HFFc6 (cell line): Measurements from ENCODE around the gene VRTN. TPM values are rescaled to one million over a fixed set of nuclear protein-coding genes. Genes with fewer than 3 reads are reported as not detected.

Source experiments
- DNase-seq: peaks from one replicate; pipeline ENCODE4 v3.0.0-alpha.2; 2018
- H3K27ac Mint-ChIP-seq: 2 replicates; pipeline ENCODE4 v1.8.0; 2020; ENCODE audit warnings: mild to moderate bottlenecking, mixed read lengths
- H3K27me3 Mint-ChIP-seq: 2 replicates; pipeline ENCODE4 v1.8.0; 2021; ENCODE audit warnings: mild to moderate bottlenecking, moderate library complexity, mixed read lengths; ENCODE audit not compliant: insufficient read depth
- H3K36me3 Mint-ChIP-seq: 2 replicates; pipeline ENCODE4 v1.8.0; 2021; ENCODE audit warnings: low read depth, mixed read lengths
- H3K4me1 Mint-ChIP-seq: 2 replicates; pipeline ENCODE4 v1.8.0; 2020; ENCODE audit warnings: low read depth, mixed read lengths
- H3K4me3 Mint-ChIP-seq: 2 replicates; pipeline ENCODE4 v1.8.0; 2020; ENCODE audit warnings: mild to moderate bottlenecking, moderate library complexity, mixed read lengths
- H3K9me3 Mint-ChIP-seq: 2 replicates; pipeline ENCODE4 v1.8.0; 2020; ENCODE audit warnings: mild to moderate bottlenecking, mixed read lengths
- CTCF ChIP-seq: fragments of 200-600 bp; sonication (generic); IDR thresholded peaks from 2 replicates; pipeline ENCODE4 v1.5.0; 2021; ENCODE audit warnings: antibody characterized with exemption, mild to moderate bottlenecking
- total RNA-seq, 6 experiments: library from RNA; stranded (reverse); fragmentation: NEBNext Ultra II Directional; extraction: Animal tissue kit (Norgen Biotek cat#: 25700); gene quantifications; 2 replicates in 1 of 6; 3 replicates in 5 of 6; pipeline ENCODE4 v1.2.3, GENCODE V29; 2021

The VRTN gene
- total RNA-seq, 6 experiments from 2014 or later, result not detected

DNA sequence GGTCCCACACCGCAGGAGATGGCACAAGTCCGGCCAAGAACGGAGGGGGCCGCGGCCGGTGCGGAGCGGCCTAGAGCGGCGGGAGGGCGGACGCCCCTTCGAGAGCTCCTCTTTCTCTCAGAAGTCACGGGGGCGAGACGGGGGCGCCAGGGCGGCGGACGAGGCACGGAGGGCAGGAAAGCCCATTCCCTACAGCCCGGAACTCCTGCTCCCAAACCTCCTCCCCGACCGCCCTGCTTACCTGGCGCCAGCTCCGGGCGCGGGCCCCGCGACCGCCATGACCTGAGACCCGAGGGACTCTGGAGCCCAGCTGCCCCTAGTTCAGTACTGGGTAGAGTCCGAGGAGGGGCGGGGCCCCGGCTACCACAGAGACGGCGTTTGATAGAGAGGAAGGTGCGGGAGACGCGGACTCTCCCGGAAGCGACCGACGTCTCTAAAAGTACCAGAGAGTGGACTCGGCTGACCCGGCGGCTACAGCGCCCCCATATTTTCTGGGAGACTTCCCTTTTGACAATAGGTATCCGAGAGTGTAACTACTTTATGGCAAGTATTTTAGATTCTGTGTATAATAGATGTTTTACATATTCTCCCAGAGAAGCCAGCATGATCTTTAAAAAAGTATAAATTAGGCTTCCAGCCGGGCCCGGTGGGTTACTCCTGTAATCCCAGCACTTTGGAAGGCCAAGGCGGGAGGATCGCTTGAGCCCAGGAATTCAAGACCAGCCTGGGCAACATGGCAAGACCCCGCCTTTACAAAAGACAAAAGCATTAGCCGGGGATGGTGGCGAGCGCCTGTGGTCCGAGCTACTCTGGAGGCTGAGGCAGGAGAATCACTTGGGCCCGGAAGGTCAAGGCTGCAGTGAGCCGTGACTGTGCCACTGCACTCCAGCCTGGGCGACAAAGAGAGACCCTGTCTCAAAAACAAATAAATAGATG lies 45.4 kb upstream of the VRTN start, which contains the start of gene ABCD4:
Gene ABCD4 (minus strand): TSS at position 301 of the 936 bp plus-strand sequence. CDS start 22 bp downstream, at position 279.
- TF ChIP-seq CTCF, result peak; percentile 74
- peaks cover 4% of the 10 kb centered on the region; the same call in 1 of the 2 replicates for H3K27me3 Mint-ChIP-seq
- H3K36me3 Mint-ChIP-seq, result peaks cover 5% of the 10 kb centered on the region
- H3K27ac Mint-ChIP-seq, result peak within 1 kb of the TSS; percentile 75
- peak; percentile 91 for DNase-seq
- H3K9me3 Mint-ChIP-seq, result no peaks in the 10 kb centered on the region
- peak within 1 kb of the TSS; percentile 98 for H3K4me3 Mint-ChIP-seq
- peaks cover 23% of the 10 kb centered on the region for H3K4me1 Mint-ChIP-seq

GRCh38 chr14:74308695-74309094 lies 39.6 kb upstream of the VRTN start:
- Mint-ChIP-seq H3K4me1 (no peaks in the 10 kb centered on the region; the same call in 1 of the 2 replicates), H3K9me3 (no peaks in the 10 kb centered on the region), H3K36me3 (no peaks in the 10 kb centered on the region), H3K27me3 (peaks cover 8% of the 10 kb centered on the region), H3K4me3 (no peak overlapping the region), H3K27ac (no peak overlapping the region)
- DNase-seq, result no peak
- no peak for TF ChIP-seq CTCF

DNA sequence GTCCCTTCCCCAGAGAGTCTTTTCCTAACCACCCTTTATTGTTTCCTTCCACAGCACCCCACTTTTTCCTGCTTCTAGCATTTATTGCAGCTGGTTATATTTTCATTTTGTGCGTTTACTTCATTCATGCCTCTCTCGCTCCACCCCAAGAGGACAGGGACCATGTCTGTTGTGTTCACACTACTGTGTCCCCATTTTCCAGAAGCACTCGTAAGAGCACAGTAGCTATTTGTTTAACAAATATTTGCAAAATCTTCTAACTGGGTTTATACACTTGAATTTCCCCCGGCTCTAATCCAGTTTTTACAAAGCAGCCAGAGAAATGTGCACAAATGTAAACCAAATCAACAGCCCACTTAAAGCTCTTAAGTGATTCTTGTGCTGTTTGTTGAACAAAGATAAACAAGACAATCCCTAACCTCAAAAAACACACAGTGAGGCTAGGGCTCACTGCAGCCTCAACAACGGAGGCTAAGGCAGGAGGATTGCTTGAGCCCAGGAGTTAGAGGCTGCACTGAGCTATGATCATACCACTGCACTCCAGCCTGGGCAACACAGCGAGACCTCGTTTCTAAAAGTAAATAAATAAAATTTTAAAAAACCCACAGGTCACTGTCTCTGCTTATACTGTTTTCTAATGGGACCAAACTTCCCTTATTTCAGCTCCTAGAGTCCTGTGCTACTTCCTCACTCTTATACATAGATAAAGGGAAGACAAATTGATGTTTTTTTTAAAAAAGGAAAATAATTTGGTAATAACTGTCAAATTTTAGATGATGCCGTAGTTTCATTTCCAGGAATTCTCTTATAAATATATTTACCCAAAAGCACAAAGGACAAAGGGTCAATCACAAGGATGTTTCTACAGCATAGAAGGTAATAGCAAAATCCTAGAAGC lies 38.9 kb upstream of the VRTN start:
- Mint-ChIP-seq H3K4me3 (no peak overlapping the region), H3K4me1 (no peaks in the 10 kb centered on the region; the same call in 1 of the 2 replicates)

GRCh38 chr14:74312161-74312560 lies 36.1 kb upstream of the VRTN start:
- H3K9me3 Mint-ChIP-seq, result no peaks in the 10 kb centered on the region
- H3K4me1 Mint-ChIP-seq, result no peaks in the 10 kb centered on the region; the same call in 1 of the 2 replicates
- no peak for TF ChIP-seq CTCF
- H3K27ac Mint-ChIP-seq, result no peak overlapping the region
- H3K36me3 Mint-ChIP-seq, result no peaks in the 10 kb centered on the region
- H3K4me3 Mint-ChIP-seq, result no peak overlapping the region
- DNase-seq, result no peak
- H3K27me3 Mint-ChIP-seq, result peaks cover 10% of the 10 kb centered on the region

More for the DNA sequence above, 38.9 kb upstream of the VRTN start:
- Mint-ChIP-seq H3K36me3 (no peaks in the 10 kb centered on the region), H3K27ac (no peak overlapping the region), H3K27me3 (peaks cover 10% of the 10 kb centered on the region), H3K9me3 (no peaks in the 10 kb centered on the region)
- TF ChIP-seq CTCF, result no peak
- no peak for DNase-seq

DNA sequence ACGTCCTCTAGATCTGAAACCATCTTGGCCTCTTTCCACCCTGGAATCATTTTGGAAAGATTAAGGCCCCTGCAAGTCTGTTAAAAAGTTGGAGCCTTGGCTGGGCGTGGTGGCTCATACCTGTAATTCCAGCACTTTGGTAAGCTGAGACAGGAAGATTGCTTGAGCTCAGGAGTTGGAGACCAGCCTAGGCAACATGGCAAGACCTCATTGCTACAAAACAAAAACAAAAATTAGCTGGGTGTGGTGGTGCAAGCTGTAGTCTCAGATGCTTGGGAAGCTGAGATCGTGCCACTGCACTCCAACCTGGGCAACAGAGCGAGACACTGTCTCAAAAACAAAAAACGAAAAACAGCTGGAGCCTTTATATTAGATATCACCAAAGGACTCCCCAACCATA lies 34.7 kb upstream of the VRTN start:
- peaks cover 7% of the 10 kb centered on the region for H3K27me3 Mint-ChIP-seq
- H3K4me1 Mint-ChIP-seq, result no peaks in the 10 kb centered on the region; the same call in 1 of the 2 replicates
- H3K9me3 Mint-ChIP-seq, result no peaks in the 10 kb centered on the region
- no peak overlapping the region for H3K4me3 Mint-ChIP-seq
- DNase-seq, result no peak
- no peak overlapping the region for H3K27ac Mint-ChIP-seq
- H3K36me3 Mint-ChIP-seq, result no peaks in the 10 kb centered on the region
- no peak for TF ChIP-seq CTCF
